GM12872 (cell line): ENCODE data around the gene CRACR2B.

Experiments used
- TF ChIP-seq, protein P1 (sequence below): IDR thresholded peaks from 3 replicates; pipeline ENCODE4 v1.5.1; 2011; ENCODE audit warnings: low read depth, mild to moderate bottlenecking, low read length, moderate library complexity; ENCODE audit not compliant: insufficient read depth

The CRACR2B gene

GRCh38 chr11:848380-848931 is 20.7 kb downstream of the CRACR2B start:
- TF ChIP-seq, protein P1, sequence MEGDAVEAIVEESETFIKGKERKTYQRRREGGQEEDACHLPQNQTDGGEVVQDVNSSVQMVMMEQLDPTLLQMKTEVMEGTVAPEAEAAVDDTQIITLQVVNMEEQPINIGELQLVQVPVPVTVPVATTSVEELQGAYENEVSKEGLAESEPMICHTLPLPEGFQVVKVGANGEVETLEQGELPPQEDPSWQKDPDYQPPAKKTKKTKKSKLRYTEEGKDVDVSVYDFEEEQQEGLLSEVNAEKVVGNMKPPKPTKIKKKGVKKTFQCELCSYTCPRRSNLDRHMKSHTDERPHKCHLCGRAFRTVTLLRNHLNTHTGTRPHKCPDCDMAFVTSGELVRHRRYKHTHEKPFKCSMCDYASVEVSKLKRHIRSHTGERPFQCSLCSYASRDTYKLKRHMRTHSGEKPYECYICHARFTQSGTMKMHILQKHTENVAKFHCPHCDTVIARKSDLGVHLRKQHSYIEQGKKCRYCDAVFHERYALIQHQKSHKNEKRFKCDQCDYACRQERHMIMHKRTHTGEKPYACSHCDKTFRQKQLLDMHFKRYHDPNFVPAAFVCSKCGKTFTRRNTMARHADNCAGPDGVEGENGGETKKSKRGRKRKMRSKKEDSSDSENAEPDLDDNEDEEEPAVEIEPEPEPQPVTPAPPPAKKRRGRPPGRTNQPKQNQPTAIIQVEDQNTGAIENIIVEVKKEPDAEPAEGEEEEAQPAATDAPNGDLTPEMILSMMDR, result peak; percentile 97

GRCh38 chr11:849104-849824 is 21.5 kb downstream of the CRACR2B start:
- TF ChIP-seq, protein P1, result no peak

- TF ChIP-seq, protein P1, result no peak
Measured at GRCh38 chr11:849951-850774, 22.4 kb downstream of the CRACR2B start.

DNA sequence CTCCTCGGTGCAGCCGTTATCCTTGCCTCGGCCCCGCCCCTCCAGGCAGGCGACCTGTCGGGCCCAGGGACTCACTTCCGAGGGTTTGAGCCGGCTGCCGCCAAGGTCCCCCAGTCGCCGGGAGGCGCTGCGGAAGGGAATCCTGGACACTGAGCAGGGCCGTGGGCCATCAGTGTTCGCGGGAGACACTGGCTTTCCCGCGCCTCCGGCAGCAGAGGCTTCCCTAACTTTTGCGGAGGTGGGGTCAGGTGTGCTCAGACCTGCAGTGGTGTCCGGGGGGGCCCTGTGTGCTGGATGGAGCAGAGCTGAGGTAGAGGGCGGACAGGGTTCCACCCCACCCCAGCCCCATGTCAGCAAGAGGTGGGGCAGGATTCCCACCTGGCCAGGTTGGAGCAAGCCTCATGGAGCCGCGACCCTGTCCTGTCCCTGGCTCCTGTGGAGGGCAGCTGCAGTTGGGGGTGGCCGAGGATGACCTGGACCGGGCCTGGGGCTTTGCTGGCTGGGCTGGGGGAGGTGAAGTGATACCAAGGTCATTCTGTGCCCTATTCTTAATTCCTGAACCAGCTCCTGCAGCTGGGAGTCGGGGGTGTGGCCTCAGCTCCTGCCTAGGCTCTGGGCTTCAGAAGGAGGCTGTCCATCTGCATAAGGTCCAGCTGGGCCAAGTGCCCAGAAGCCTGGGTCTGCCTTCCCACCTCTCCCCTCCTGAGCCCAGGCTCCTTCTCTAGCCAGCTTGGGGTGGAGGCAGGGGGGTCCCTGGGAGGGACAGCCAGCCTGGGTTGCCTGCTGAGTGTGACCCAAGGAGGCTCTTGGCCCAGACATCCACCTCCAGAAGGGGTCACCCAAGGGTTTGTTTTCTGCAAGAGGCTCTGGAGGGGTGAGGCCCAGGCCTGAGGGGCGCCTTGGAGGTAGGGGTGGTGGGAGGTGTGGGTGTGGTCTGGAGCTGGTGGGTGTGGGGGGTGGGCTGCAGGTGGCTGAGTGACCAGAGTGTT is 23.4 kb downstream of the CRACR2B start:
- TF ChIP-seq, protein P1, result peak; percentile 39

DNA sequence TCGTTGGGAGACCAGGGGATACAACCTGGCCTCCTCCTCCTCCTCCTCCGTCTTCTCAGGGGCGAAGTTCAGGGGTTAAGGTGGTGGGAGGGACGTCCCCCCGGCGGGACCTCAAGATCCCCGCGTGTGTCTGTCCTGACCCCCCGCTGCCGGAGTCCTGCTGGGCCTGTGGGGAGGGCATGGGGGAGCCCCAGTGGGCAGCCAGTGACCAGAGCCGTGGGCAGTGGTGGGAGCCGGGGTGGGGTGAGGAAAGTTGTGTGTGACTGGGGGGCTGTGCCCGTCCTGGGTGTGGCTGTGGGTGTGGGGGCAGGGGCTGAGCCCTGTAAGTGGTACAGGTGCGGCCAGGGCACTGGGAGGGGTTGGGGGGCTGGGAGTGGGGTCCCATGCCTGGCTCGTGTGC is 25.0 kb downstream of the CRACR2B start:
- TF ChIP-seq, protein P1, result no peak

GRCh38 chr11:853682-854448 is 26.1 kb downstream of the CRACR2B start:
- TF ChIP-seq, protein P1, result no peak
